Measurements from ENCODE around the gene P2RX7.

Gene P2RX7

GRCh38 chr12:121132601-121133481 is at the start of gene P2RX7:
Gene P2RX7, plus strand, starts transcription at chr12:121132876. Its CDS starts 95 bp downstream, at chr12:121132971.
- H3K9me3 Mint-ChIP-seq, result peaks cover 3% of the 10 kb centered on the region
- DNase-seq (ENCODE audit: low spot score in 2 of 2), result peak in 1 of 2 donors; percentile 63
- peak within 1 kb of the TSS; percentile 95 for H3K27ac Mint-ChIP-seq
- H3K36me3 Mint-ChIP-seq, result peaks cover 7% of the 10 kb centered on the region
- H3K4me1 Mint-ChIP-seq, result peaks cover 70% of the 10 kb centered on the region
- peak within 1 kb of the TSS; percentile 96 for H3K4me3 Mint-ChIP-seq
- peak; percentile 74 for ATAC-seq

DNA sequence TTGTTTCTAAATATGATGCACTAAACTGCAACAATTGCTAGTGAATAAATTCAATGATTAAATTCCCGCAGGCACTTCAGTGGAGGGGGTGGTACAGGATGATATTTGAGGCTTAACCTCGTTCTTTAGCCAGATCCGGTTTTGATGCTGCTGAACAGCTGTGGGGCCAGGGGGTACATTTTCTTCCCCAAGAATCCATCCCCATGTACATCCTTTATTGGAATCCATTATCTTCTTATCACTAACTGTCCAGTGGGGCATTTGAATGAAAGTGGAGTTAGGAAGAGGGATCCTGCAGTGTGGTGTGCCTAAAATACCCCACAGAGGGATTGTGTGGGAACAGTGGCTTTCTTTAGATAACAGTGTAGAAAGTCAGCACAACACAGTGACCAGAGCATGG is 48.4 kb upstream of the P2RX7 start:
- no peak overlapping the region for H3K27ac Mint-ChIP-seq
- ATAC-seq (no peak), DNase-seq (ENCODE audit: low spot score in 2 of 2) (no peak)
- H3K9me3 Mint-ChIP-seq, result no peaks in the 10 kb centered on the region
- no peaks in the 10 kb centered on the region for H3K36me3 Mint-ChIP-seq
- peaks cover 14% of the 10 kb centered on the region for H3K4me1 Mint-ChIP-seq
- H3K4me3 Mint-ChIP-seq, result no peak overlapping the region

GRCh38 chr12:121085069-121085468 is 47.6 kb upstream of the P2RX7 start:
- no peak overlapping the region for H3K4me3 Mint-ChIP-seq
- H3K36me3 Mint-ChIP-seq, result no peaks in the 10 kb centered on the region
- DNase-seq (ENCODE audit: low spot score in 2 of 2) (no peak), ATAC-seq (no peak)
- no peak overlapping the region for H3K27ac Mint-ChIP-seq
- H3K9me3 Mint-ChIP-seq, result no peaks in the 10 kb centered on the region
- peaks cover 14% of the 10 kb centered on the region for H3K4me1 Mint-ChIP-seq

GRCh38 chr12:121085506-121086353 is 46.9 kb upstream of the P2RX7 start:
- no peak for DNase-seq (ENCODE audit: low spot score in 2 of 2)

GRCh38 chr12:121086781-121087295 is 45.8 kb upstream of the P2RX7 start:
- DNase-seq (ENCODE audit: low spot score in 2 of 2) (peak in 1 of 2 donors; percentile 17), ATAC-seq (no peak)
- Mint-ChIP-seq H3K36me3 (no peaks in the 10 kb centered on the region), H3K9me3 (no peaks in the 10 kb centered on the region), H3K27ac (peak overlapping the region; percentile 45), H3K4me3 (no peak overlapping the region), H3K4me1 (peaks cover 20% of the 10 kb centered on the region)

More at GRCh38 chr12:121085506-121086353, 46.9 kb upstream of the P2RX7 start:
- Mint-ChIP-seq H3K36me3 (no peaks in the 10 kb centered on the region), H3K4me1 (peaks cover 14% of the 10 kb centered on the region), H3K27ac (peak overlapping the region; percentile 45), H3K9me3 (no peaks in the 10 kb centered on the region), H3K4me3 (no peak overlapping the region)
- no peak for ATAC-seq

- Mint-ChIP-seq H3K36me3 (no peaks in the 10 kb centered on the region), H3K4me1 (peaks cover 28% of the 10 kb centered on the region), H3K27ac (peak overlapping the region; percentile 24), H3K9me3 (no peaks in the 10 kb centered on the region), H3K4me3 (no peak overlapping the region)
- DNase-seq (ENCODE audit: low spot score in 2 of 2), result peak in 1 of 2 donors; percentile 29
- no peak for ATAC-seq
Measured at GRCh38 chr12:121087467-121088194, 45.0 kb upstream of the P2RX7 start.

DNA sequence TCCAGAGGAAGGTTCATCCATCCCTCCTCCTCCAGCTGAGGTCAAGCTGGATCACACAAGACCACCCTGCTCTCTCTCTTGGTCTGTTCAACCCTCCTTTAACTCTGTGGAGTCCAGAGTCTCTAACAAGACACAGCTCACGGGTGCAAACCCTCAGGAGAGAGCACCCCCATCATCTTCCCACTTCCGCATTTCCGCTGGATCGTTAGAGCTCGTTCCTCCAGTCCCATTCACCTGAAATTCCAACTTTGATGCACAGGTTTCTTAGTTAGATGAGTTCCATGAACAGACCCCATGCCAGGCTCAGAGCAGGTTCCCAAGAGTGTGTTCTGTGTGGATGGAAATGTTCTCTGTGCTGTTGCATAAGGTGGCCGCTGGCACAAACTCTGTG is 44.5 kb upstream of the P2RX7 start:
- H3K36me3 Mint-ChIP-seq, result no peaks in the 10 kb centered on the region
- DNase-seq (ENCODE audit: low spot score in 2 of 2) (no peak), ATAC-seq (no peak)
- peak overlapping the region; percentile 24 for H3K27ac Mint-ChIP-seq
- no peak overlapping the region for H3K4me3 Mint-ChIP-seq
- peaks cover 33% of the 10 kb centered on the region for H3K4me1 Mint-ChIP-seq
- H3K9me3 Mint-ChIP-seq, result no peaks in the 10 kb centered on the region

DNA sequence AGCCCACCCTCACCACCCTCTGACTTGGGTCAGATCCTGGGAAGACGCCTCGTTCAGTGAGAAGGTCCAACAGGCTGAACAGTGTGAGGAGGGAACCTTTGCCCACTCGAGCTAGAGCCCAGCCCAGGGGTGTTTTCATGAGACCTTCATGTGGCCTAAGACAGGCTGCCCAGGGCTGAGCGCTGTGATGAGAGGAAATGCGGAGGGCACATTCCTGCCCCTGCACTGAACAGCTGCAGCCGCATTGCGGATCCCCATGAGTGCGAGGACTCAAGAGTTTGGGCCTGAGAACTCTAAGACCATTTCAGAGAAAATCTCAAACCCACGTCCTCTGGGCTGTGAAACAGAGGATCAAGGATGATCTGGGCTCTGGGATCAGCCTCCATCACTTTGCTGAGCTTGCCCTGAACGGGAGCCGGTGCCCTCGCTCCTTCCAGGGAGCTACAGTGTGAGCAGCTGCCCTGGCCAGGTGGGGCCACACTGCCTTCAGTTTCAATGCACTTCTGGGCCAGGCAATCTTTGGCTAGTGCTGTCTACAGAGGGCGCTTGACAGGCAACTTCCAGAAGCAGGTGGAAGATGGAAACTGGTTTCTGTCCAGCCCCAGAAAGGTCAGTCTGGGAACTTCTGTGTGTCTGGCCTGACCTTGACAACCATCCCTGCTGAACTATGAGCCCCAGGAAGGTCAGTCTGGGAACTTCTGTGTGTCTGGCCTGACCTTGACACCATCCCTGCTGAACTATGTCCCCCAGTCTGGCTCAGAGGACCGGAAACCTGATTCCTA is 43.5 kb upstream of the P2RX7 start:
- Mint-ChIP-seq H3K4me1 (peaks cover 38% of the 10 kb centered on the region), H3K9me3 (no peaks in the 10 kb centered on the region), H3K4me3 (no peak overlapping the region), H3K27ac (peak overlapping the region; percentile 85), H3K36me3 (no peaks in the 10 kb centered on the region)
- DNase-seq (ENCODE audit: low spot score in 2 of 2) (no peak), ATAC-seq (no peak)

- H3K36me3 Mint-ChIP-seq, result no peaks in the 10 kb centered on the region
- DNase-seq (ENCODE audit: low spot score in 2 of 2) (no peak), ATAC-seq (no peak)
- H3K4me3 Mint-ChIP-seq, result no peak overlapping the region
- H3K27ac Mint-ChIP-seq, result peak overlapping the region; percentile 85
- H3K9me3 Mint-ChIP-seq, result no peaks in the 10 kb centered on the region
- H3K4me1 Mint-ChIP-seq, result peaks cover 45% of the 10 kb centered on the region
Measured at GRCh38 chr12:121089813-121090430, 42.8 kb upstream of the P2RX7 start.

- Mint-ChIP-seq H3K4me1 (peaks cover 54% of the 10 kb centered on the region), H3K9me3 (no peaks in the 10 kb centered on the region), H3K27ac (no peak overlapping the region), H3K36me3 (no peaks in the 10 kb centered on the region), H3K4me3 (no peak overlapping the region)
- ATAC-seq (no peak), DNase-seq (ENCODE audit: low spot score in 2 of 2) (no peak)
Measured at GRCh38 chr12:121090586-121091514, 41.8 kb upstream of the P2RX7 start.

DNA sequence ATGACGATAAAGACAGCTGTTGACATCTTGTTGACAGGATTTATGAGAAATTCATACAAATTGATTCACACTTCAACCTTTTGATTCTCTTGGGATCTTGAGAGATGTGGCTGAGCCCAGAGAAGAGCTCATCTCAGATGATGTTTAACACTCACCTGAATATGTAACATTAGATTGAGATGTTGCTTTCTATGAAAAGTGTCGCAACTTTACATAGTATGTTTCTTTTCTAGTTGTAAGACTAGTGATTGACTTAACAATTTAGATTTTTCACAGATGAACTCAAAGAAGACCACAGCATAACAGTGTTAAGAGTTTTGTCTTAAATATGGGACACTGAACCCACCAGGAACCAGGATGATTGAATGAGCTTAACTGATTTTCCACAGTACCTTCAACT is 40.6 kb upstream of the P2RX7 start:
- H3K4me3 Mint-ChIP-seq, result peak overlapping the region; percentile 65
- peaks cover 59% of the 10 kb centered on the region for H3K4me1 Mint-ChIP-seq
- no peaks in the 10 kb centered on the region for H3K9me3 Mint-ChIP-seq
- ATAC-seq, result no peak
- no peaks in the 10 kb centered on the region for H3K36me3 Mint-ChIP-seq
- peak overlapping the region; percentile 71 for H3K27ac Mint-ChIP-seq
- peak in 1 of 2 donors; percentile 8 for DNase-seq (ENCODE audit: low spot score in 2 of 2)

DNA sequence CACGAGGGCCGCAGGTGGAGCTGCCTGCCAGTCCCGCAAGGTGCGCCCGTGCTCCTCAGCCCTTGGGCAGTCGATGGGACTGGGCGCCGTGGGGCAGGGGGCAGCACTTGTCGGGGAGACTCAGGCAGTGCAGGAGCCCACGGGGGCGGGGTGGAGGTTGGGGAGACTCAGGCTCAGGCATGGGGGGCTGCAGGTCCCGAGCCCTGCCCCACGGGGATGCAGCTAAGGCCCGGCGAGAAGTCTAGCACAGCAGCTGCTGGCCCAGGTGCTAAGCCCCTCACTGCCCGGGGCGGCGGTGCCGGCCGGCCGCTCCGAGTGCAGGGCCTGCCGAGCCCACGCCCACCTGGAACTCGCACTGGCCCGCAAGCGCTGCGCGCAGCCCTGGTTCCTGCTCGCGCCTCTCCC is 39.2 kb upstream of the P2RX7 start:
- peak overlapping the region; percentile 65 for H3K4me3 Mint-ChIP-seq
- peak in 1 of 2 donors; percentile 47 for DNase-seq (ENCODE audit: low spot score in 2 of 2)
- peaks cover 45% of the 10 kb centered on the region for H3K4me1 Mint-ChIP-seq
- no peak overlapping the region for H3K27ac Mint-ChIP-seq
- no peaks in the 10 kb centered on the region for H3K36me3 Mint-ChIP-seq
- ATAC-seq, result no peak
- no peaks in the 10 kb centered on the region for H3K9me3 Mint-ChIP-seq

- Mint-ChIP-seq H3K4me1 (peaks cover 44% of the 10 kb centered on the region), H3K9me3 (peaks cover 5% of the 10 kb centered on the region), H3K4me3 (peak overlapping the region; percentile 90), H3K27ac (peak overlapping the region; percentile 85), H3K36me3 (no peaks in the 10 kb centered on the region)
- peak; percentile 82 to 90 for DNase-seq (ENCODE audit: low spot score in 2 of 2)
- peak; percentile 93 for ATAC-seq
Measured at GRCh38 chr12:121095544-121096198, 37.0 kb upstream of the P2RX7 start.

Measured in stimulated activated effector memory CD8-positive, alpha-beta T cell treated with anti-CD3 and anti-CD28 coated beads, Interleukin-12 subunit alpha, Interleukin-12 subunit beta, amount 100 ng/mL, for 72 hours (primary cell).